Activated CD8-positive, alpha-beta memory T cell treated with anti-CD3 and anti-CD28 coated beads for 48 hours (primary cell): ENCODE measurements around the gene NBL1.

Experiments
- DNase-seq, 3 experiments: peaks; one replicate each; pipeline ENCODE4 v3.0.0-alpha.2; 2020; ENCODE audit warnings: low read depth in 2 of 3, low spot score in 2 of 3

NBL1 gene

DNA sequence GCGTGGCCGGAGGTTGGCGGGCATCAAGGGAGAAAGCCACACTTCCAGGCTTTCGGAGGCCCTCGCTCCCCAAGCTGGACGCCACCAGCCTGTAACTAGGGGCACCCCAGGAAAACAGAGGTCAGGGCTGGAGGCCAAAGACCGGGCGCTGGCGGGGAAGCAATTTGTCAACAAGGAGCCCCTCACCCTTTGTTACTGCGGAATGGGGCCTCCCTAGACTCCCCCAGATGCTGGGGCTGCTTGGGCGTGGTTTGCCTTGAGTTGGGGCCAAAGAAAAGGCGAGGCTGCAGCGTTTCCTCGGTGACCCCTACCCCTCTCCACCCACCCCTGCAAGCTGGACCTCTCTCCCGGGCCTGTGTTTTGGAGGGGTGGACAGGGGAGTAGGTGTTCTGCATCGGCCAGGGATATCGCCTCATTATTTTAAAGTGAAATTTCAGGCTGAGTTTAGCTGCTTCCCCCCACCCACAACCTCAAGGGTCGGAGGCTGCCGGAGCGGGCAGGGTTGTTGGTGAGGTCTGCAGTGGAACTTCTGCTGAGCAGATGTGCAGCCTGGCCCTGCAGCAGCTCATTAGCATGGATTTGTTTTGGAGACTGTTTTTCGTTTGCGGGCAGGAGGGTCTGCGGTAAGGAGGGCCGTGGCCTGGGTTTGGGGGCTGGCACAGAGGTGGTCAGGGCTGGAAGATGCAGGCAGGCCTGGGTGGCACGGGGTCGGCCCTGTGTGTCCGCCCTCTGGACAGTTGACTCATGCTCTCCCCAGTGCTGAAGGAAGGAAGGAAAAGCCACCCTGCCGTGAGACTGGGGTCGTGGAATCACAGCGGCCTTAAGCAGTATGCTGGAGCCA is 1.5 kb downstream of the NBL1 start:
- DNase-seq = no peak

DNA sequence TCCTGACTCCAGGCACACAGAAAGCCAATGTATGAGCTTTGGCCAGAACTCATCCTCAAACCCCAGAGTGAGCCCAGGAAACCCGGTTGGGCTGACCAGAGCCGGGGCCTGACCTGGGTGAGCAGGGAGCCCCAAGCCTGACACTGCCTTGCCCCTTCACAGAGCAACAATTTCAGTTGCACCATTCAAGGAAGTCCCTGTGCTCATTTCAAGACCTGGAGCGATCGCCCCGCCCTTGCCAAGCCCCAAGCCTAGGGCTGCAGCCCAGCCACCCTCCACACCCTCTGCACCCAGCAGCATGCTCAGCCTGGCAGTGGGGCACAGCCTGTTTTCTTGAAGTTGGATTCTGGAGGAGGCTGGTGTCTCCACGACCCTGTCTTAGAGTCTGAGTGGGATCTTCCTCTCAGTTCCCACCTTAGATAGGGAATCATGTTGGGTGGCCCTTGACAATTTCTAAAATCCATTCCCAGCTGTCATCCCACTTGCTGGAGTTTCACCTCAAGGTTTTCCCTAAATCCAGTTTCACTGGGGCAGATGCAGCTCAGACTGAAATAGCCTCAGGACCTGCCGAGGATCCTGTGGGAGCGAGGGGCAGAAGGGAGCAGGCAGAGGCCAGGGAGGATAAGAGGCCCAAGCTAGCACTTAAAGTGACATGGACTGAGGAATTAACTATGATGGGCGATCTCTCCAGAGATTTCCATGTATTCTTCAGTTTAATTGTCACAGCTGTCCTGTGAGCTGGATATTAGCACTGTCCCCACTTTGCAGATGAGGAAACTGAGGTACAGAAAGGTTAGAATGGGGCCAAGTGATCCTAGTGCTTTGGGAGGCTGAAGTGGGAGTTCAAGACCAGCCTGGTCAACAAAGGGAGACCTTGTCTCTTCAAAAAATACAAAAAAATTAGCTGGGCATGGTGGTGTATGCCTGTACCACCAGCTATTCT is 2.5 kb downstream of the NBL1 start:
- DNase-seq = no peak

DNA sequence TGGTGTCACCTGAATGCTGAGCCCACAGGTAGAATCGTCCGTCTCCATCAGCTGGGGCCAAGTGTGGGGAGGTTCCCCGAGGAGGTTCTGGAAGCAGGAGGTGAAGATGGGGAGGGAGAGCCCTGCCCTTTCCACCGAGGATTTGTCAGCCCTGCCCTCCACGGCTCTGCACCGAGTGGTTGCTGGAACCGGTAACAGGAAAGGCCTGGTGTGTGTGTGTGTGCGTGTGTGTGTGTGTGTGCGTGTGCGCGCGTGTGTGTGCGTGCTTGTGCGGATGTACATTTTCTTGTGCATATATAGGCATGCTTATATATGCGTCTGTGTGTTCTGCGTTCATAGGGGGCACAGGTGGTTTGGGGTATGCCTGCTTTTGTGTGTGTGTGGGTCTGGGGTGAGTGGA is 3.5 kb downstream of the NBL1 start:
- DNase-seq = no peak

DNA sequence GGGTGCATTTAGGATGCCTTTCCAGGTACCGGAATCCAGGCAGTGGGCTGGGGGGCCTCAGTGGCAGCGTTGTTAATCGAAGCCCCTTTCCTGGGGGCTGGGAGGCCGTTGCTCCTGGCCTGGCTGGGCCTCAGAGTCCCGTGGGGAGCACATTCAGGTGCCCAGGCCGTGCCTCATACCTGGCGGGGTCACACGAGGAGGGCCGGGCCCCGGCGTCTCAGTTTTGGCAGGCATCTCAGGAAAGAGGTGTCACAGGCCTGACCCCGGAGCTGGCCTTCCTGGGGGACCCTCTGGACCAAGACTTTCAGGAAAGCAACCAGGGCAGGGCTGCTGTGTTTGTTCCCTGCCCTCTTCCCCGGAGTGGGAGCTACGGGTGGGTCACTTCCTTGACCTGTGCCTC is 4.1 kb downstream of the NBL1 start:
- DNase-seq = no peak

DNA sequence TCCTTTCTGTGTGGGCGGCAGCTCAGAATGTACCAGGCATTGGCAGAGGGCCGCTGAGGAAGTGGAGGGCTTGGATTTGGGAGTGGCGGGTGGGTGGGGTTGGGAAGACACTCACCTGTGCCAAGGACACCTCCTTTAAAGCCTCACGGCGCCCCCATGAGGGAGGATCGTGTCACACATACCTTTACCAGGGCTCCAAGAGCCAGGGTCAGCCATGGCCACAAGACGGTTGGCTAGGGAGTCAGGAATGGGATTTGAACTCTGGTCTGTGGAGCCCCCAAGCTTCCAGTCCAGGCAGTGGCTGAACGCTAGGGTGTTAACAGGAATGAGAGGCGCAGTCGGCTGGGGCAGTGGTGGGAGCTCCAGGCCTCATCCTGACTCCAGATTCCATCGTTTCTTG is 4.6 kb downstream of the NBL1 start:
- no peak for DNase-seq

DNA sequence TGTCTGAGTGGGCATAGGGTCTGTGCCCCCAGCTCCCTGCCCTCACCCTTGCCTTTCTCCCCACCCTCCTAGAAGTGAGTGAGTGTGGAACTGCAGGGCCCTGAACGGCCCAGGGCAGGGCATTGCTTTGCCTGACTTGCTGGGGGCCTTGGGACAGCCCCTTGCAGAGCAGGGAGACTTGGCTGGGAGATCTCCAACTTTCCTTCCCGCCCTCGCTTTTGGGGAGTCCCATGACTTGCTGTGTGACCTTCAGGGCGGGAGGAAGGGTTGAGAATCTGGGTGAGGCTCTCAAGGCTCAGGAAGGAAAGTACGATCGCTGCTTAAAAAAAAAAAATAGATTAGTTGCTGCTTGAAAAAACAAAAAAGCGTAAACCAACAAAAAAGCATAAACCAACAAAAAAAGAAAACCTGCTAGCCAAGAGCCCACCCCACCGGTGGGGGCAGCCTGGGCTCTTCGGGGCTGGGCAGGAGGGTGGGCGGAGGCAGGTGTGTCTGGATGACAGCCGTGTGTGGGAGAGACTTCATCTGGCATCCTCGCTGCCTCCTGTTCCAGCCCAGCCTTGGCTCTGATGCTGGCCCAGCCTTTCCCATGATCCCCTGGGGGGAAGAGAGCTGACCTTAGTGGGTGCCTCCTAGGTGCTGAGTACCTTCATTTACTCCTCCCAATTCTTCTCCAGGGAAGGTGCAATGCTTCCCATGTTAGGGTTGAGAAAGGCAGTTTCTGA is 6.5 kb downstream of the NBL1 start:
- DNase-seq = no peak

DNA sequence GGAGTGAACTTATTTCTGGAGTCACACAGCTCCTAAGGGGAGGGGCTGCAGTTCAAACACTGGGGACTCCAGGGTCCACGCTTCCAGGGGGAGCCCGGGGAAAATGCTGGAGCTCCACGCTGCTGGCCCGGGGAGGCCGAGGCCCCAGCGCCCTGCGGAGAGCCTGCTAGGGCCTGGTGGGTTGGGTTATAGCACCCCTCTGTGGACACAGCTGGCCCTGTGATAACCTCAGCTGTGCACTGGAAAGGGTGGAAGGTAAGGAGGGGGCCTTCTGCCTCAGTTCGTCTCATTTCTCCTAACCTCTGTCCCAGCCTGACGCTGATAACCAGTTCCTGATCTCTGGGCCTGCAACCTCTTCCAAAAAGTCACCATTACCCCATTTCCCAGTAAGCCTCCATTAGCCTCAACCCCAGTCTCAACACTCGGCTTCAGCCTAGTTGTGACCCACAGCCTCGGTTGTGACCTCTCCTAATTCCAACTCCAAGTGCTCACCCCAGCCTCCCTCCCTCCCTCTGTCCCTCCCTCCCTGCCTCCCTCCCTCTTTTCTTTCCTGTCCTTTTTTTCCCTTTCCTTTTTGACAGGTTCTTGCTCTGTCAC is 7.1 kb downstream of the NBL1 start:
- DNase-seq = no peak

DNA sequence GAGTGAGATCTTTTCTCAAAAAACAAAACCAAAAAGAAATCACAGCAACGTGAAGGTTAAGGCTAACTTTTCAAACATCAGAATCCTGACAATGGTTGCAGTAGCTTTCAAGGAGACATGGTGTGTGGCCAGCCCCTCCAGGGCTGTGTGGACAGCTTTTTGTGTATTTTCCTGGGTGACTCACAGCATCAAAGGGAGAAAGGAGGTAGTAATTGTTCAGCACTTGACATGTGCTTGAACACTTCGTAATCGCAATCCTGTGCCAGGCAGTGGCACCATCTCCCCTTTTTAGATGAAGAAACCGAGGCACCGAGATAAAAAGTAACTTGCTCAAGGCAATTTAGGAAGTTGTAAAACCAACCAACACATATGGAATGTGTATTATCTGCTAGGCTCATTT is 10.3 kb downstream of the NBL1 start:
- no peak for DNase-seq

DNA sequence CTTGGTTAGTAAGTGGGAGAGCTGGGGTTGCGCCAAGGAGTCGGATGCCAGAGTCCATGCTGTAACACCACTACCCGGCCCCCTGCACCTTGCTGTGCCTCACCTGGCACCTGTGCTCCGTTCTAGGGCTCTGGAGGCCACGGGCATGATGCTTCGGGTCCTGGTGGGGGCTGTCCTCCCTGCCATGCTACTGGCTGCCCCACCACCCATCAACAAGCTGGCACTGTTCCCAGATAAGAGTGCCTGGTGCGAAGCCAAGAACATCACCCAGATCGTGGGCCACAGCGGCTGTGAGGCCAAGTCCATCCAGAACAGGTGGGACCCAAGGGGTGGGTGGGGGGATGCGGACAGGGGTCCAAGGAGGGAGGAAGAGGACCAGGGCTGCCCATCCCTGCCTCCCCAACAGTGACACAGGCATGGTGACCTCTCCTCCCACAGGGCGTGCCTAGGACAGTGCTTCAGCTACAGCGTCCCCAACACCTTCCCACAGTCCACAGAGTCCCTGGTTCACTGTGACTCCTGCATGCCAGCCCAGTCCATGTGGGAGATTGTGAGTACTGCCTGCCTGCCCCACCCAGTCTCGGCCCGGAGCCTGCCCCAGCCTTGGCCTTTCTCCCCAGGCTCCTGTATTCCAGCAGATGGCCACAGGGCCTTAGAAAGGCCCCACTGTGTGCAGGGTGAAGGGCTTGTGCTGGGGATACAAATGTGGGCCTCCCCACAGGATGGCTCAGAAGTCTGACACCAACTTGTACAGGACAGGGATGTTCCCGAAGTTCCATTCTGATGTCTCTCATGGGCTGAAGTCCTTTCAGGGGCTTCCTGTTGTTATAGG is 11.0 kb downstream of the NBL1 start:
- no peak for DNase-seq

DNA sequence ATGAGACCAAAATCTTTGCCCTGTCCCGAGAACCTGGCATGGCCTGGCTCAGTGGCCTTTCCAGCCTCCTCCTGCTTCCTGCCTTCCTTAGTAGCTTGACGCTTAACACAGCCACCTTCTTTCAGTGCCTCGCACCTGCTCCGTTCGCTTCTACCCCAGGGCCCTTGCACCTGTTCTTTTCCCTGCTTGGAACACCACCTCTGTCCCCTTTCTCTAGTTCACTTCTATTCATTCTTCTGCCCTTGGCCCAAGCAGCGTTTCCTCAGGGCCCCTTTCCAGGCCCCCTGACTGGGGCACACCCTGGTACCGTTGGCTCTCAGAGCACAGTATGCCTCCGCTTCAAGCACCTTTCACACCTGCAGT is 11.6 kb downstream of the NBL1 start:
- no peak for DNase-seq

DNA sequence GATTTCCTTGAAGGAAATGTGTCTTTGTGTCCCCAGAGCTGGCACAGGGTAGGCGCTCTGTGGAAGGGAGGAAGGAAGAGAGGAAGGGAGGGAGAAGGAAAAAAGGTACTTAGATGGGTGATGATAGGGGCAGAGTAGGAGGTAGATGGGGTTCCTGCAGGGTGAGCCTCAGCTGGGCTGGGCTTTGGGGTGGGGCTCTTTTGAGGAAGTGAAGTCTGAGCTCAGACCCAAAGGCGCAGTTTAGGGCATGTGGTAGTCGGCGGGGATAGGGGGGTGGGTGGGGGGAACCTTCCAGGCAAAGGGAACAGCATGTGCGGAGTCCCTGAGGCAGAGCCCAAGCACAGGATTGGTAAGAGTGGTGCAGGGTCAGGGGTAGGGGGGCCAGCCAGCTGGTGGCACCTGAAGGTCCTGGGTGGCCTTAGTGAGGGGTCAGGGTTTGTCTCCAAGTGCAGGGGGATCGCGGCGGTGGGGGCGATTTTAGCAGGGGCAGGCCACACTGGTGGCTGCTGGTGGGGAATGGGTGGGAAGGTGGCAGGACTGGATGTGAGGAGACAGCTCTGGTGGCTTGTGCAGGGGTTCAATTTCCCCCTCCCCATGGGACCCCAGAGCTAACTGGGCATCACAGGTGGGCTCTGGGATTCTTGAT is 12.1 kb downstream of the NBL1 start:
- DNase-seq = no peak

DNA sequence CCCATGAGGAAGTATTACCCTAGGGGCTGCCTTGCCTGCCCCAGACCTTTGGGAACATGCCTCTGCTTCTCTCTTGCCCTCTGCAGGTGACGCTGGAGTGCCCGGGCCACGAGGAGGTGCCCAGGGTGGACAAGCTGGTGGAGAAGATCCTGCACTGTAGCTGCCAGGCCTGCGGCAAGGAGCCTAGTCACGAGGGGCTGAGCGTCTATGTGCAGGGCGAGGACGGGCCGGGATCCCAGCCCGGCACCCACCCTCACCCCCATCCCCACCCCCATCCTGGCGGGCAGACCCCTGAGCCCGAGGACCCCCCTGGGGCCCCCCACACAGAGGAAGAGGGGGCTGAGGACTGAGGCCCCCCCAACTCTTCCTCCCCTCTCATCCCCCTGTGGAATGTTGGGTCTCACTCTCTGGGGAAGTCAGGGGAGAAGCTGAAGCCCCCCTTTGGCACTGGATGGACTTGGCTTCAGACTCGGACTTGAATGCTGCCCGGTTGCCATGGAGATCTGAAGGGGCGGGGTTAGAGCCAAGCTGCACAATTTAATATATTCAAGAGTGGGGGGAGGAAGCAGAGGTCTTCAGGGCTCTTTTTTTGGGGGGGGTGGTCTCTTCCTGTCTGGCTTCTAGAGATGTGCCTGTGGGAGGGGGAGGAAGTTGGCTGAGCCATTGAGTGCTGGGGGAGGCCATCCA is 12.8 kb downstream of the NBL1 start:
- DNase-seq = no peak

DNA sequence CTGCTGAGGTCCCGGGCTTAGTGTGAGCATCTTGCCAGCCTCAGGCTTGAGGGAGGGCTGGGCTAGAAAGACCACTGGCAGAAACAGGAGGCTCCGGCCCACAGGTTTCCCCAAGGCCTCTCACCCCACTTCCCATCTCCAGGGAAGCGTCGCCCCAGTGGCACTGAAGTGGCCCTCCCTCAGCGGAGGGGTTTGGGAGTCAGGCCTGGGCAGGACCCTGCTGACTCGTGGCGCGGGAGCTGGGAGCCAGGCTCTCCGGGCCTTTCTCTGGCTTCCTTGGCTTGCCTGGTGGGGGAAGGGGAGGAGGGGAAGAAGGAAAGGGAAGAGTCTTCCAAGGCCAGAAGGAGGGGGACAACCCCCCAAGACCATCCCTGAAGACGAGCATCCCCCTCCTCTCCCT is 13.4 kb downstream of the NBL1 start:
- DNase-seq = no peak

DNA sequence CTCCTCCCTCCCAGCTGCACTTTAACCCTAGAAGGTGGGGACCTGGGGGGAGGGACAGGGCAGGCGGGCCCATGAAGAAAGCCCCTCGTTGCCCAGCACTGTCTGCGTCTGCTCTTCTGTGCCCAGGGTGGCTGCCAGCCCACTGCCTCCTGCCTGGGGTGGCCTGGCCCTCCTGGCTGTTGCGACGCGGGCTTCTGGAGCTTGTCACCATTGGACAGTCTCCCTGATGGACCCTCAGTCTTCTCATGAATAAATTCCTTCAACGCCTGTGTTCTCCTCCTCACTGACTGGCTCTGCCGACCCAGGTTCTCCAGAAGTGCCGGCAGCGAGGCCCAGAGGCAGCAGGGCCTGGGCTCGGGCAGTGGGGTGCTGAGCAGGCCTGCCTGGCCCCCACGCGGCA is 14.1 kb downstream of the NBL1 start:
- DNase-seq = no peak

DNA sequence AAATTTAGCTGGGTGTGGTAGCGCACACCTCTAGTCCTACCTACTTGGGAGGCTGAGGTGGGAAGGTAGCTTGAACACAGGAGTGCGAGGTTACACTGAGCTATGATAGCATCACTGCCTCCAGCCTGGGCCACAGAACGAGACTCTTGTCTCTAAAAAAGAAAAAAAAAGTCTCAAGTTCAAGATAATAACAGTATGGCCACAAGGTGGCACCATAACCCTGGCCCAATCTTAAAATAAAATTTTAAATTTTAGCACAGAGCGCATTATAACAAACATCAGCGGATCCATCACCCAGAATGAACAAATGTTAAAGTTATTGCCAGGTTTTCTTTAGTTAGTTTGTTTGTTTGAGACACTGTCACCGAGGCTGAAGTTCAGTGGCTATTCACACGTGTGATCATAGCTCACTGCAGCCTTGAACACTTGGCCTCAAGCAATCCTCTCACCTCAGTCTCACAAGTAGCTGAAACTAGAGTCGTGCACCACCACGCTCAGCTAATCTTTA is 17.7 kb downstream of the NBL1 start:
- no peak for DNase-seq

DNA sequence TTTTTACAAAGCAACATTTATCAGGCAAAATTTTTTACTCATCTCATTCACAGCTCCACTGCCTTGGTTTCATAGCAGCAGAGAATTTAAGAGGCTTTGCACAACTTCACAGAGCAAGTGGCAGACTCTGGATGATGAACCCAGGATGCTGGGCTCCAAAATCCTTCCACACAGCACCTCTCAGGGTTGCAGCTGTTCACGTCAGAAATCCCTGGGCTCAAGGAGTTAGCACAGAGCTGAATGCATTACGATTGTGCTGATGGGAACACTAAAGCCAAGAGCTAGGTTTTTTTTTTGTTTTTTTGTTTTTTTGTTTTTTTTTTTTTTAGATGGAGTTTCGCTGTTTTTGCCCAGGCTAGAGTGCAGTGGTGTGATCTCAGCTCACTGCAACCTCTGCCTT is 18.2 kb downstream of the NBL1 start:
- no peak for DNase-seq

DNA sequence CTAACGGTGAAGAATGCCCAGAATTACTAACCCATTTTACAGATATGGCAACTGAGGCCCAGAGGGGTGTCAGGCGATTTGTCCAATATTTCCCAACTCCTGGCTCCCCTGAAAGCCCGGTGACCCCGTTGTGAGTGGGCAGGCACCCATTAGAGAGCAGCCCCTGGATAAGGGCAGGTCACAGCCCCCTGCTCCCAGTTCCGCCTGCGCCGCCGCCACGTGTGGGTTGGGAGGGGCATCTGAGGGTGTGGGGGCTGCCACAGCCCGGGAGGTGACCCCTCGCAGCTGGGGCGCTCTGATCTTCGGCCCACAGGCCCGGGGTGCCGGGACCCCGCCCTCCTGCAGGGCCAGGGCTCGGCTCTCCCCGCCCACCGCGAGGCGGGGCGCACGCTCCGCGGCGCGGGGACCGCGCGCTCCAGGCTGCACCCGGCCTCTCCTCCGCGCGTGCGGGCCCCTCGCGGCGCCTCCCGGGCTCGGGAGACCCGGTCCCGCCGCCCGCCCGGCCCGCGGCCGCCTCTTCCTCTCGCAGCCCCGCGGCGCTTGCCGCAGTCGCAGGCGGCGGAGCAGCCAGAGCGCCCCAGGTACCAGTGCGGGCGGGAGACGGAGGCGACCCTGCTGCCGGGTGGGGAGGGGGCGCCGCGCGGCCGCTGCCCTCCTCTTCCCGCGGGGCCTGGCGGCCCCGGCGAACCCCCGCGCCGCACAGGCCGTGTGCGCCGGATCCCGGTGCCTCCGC is 20.5 kb downstream of the NBL1 start, which contains the start of gene HTR6:
HTR6 (plus strand) TSS at position 423 of the 733 bp plus-strand sequence. CDS start 879 bp downstream, outside the sequence.
- DNase-seq = no peak

DNA sequence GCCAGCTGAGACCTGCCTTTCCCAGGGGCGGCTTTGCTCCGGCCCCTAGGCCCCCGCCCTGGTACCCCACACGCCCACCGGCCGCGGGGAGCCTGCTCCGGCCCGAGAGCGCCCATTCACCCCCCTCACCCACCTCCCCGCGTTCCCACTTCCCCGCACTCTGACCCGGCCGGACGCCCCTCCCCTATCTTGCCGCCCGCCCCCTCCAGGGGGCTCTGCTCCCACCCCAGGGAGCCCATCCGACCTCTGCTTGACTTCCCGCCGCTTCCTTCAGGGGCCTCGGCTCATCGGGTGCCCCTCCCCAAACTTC is 21.0 kb downstream of the NBL1 start:
- no peak for DNase-seq
